ENCODE results near the gene MED20.

GRCh38 chr6:41947581-41948220 is 26.8 kb upstream of the MED20 start:
- TF ChIP-seq CREM (CRISPR knock-in tag; IDR thresholded peaks at IDR 0.05) (no peak), CBFB (CRISPR knock-in tag; IDR thresholded peaks at IDR 0.05; ENCODE audit: low read depth) (no peak), TEAD4 (CRISPR knock-in tag; IDR thresholded peaks at IDR 0.05) (no peak), SP1 (CRISPR knock-in tag; conservative IDR thresholded peaks at IDR 0.05) (no peak), FOXJ3 (CRISPR knock-in tag; IDR thresholded peaks at IDR 0.05; ENCODE audit: borderline replicate concordance) (no peak), ZNF416 (CRISPR knock-in tag; IDR thresholded peaks at IDR 0.05) (no peak), NR3C1 (CRISPR knock-in tag; conservative IDR thresholded peaks at IDR 0.05; ENCODE audit: low read depth) (no peak), IRF2 (CRISPR knock-in tag; IDR thresholded peaks at IDR 0.05; ENCODE audit: borderline replicate concordance, low read depth) (no peak)
- TF ChIP-seq, protein P1, sequence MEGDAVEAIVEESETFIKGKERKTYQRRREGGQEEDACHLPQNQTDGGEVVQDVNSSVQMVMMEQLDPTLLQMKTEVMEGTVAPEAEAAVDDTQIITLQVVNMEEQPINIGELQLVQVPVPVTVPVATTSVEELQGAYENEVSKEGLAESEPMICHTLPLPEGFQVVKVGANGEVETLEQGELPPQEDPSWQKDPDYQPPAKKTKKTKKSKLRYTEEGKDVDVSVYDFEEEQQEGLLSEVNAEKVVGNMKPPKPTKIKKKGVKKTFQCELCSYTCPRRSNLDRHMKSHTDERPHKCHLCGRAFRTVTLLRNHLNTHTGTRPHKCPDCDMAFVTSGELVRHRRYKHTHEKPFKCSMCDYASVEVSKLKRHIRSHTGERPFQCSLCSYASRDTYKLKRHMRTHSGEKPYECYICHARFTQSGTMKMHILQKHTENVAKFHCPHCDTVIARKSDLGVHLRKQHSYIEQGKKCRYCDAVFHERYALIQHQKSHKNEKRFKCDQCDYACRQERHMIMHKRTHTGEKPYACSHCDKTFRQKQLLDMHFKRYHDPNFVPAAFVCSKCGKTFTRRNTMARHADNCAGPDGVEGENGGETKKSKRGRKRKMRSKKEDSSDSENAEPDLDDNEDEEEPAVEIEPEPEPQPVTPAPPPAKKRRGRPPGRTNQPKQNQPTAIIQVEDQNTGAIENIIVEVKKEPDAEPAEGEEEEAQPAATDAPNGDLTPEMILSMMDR (IDR thresholded peaks at IDR 0.05) = no peak
- TF ChIP-seq, protein P2, sequence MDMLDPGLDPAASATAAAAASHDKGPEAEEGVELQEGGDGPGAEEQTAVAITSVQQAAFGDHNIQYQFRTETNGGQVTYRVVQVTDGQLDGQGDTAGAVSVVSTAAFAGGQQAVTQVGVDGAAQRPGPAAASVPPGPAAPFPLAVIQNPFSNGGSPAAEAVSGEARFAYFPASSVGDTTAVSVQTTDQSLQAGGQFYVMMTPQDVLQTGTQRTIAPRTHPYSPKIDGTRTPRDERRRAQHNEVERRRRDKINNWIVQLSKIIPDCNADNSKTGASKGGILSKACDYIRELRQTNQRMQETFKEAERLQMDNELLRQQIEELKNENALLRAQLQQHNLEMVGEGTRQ (CRISPR knock-in tag; IDR thresholded peaks at IDR 0.05) = no peak
- TF ChIP-seq, protein P3, sequence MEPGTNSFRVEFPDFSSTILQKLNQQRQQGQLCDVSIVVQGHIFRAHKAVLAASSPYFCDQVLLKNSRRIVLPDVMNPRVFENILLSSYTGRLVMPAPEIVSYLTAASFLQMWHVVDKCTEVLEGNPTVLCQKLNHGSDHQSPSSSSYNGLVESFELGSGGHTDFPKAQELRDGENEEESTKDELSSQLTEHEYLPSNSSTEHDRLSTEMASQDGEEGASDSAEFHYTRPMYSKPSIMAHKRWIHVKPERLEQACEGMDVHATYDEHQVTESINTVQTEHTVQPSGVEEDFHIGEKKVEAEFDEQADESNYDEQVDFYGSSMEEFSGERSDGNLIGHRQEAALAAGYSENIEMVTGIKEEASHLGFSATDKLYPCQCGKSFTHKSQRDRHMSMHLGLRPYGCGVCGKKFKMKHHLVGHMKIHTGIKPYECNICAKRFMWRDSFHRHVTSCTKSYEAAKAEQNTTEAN (CRISPR knock-in tag; IDR thresholded peaks at IDR 0.05) = no peak
